D721Med (cell line): ENCODE results near the gene EPHA10.
"Not testable (repeated sequence)": the region's sequence is repeated elsewhere in the genome, so short reads cannot be mapped to it uniquely, and the experiment has no call there.

Experiments
- DNase-seq: peaks from one replicate; pipeline ENCODE4 v3.0.0; 2011; ENCODE audit warnings: low spot score; ENCODE audit not compliant: insufficient read length
- FAIRE-seq: peaks from 2 replicates; lab custom pipeline; 2011; peaks lifted over from hg19 to GRCh38; lab: Jason Lieb, UNC
- CTCF ChIP-seq: IDR thresholded peaks from 2 replicates; pipeline ENCODE4 v1.5.1; 2012; ENCODE audit warnings: mild to moderate bottlenecking, control low read depth; ENCODE audit not compliant: insufficient read depth; ENCODE audit errors: missing control alignments

Gene EPHA10

GRCh38 chr1:37793773-37794371 is 29.0 kb upstream of the EPHA10 start, which contains the start of gene MANEAL:
MANEAL (plus strand) TSS chr1:37793847; CDS start chr1:37794183, 336 bp downstream.
- FAIRE-seq (no peak), DNase-seq (no peak)
- no peak for TF ChIP-seq CTCF

GRCh38 chr1:37792943-37793686 is 28.2 kb upstream of the EPHA10 start:
- TF ChIP-seq CTCF: no peak
- DNase-seq: no peak

GRCh38 chr1:37782491-37782890 is 17.6 kb upstream of the EPHA10 start:
- TF ChIP-seq CTCF: no peak
- no peak for FAIRE-seq

More at GRCh38 chr1:37792943-37793686, 28.2 kb upstream of the EPHA10 start:
- FAIRE-seq: no peak

GRCh38 chr1:37778654-37779053 is 13.7 kb upstream of the EPHA10 start:
- TF ChIP-seq CTCF: no peak
- FAIRE-seq: no peak
- DNase-seq: no peak

More at GRCh38 chr1:37782491-37782890, 17.6 kb upstream of the EPHA10 start:
- no peak for DNase-seq

- FAIRE-seq (no peak), DNase-seq (no peak)
- TF ChIP-seq CTCF: no peak
Observed at GRCh38 chr1:37776946-37777516, 12.1 kb upstream of the EPHA10 start.

- FAIRE-seq, DNase-seq: not testable (repeated sequence)
Observed at GRCh38 chr1:37771440-37771839, 6.5 kb upstream of the EPHA10 start.

GRCh38 chr1:37767488-37767887 is 2.6 kb upstream of the EPHA10 start:
- TF ChIP-seq CTCF: no peak
- no peak for DNase-seq
- FAIRE-seq: no peak
